KOPT-K1 (cell line): ENCODE results near the gene ESRRG.

ENCODE experiments used
- H3K27ac ChIP-seq: fragments of 200-600 bp; sonication (generic); 2 replicates; pipeline ENCODE4 v1.5.1; 2016; ENCODE audit warnings: antibody characterized with exemption, mild to moderate bottlenecking, low read depth, low read length; ENCODE audit not compliant: poor library complexity, severe bottlenecking
- H3K36me3 ChIP-seq: fragments of 200-600 bp; sonication (generic); 2 replicates; pipeline ENCODE4 v1.5.1; 2017; ENCODE audit warnings: antibody characterized with exemption, mild to moderate bottlenecking, low read length, moderate library complexity; ENCODE audit not compliant: insufficient read depth
- H3K9me3 ChIP-seq: fragments of 200-600 bp; sonication (generic); 2 replicates; pipeline ENCODE4 v1.5.1; 2017; ENCODE audit warnings: antibody characterized with exemption, low read length, mild to moderate bottlenecking; ENCODE audit not compliant: insufficient read depth, poor library complexity, severe bottlenecking

Gene ESRRG

GRCh38 chr1:216679108-216679507, 44.1 kb downstream of the ESRRG start:
- no peaks in the 10 kb centered on the region for H3K9me3 ChIP-seq
- no peak overlapping the region for H3K27ac ChIP-seq
- H3K36me3 ChIP-seq = no peaks in the 10 kb centered on the region

DNA sequence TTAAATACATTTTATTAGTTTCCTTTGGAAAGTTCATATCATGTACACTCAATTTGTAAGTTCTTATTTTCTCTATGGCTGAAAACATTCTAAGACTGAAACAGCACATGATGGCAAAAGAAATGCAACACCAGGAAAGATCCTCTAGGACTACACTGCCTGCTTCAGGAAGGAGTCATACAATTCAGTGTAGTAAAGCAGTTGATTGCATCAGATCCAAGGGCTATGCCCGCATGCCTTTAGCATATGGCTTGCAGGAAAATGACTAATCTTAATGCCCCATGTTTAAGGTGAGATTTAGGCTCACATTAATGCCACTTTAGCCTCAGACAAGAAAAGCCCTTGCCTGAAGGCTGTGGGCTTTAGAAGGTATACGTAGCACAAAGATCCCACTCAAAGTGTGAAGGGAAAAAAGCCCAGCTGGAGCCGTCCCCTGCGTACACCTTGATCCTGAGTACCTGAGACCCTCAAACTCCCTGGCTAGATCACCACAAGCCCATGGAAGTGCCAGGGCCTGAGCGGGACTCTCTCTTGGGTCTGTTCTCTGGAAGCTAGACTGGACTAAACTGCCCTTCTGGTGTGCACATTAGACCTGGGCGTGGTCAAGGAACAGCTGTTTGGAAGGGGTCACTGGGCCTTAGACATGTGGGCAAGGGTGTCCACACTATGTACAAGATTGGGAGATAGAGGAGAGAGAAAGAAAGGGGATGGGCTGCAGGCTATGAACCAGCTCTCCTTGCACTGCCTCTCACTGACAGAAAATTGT, 52.9 kb downstream of the ESRRG start:
- Histone ChIP-seq H3K9me3 (no peaks in the 10 kb centered on the region), H3K36me3 (no peaks in the 10 kb centered on the region), H3K27ac (no peak overlapping the region)

DNA sequence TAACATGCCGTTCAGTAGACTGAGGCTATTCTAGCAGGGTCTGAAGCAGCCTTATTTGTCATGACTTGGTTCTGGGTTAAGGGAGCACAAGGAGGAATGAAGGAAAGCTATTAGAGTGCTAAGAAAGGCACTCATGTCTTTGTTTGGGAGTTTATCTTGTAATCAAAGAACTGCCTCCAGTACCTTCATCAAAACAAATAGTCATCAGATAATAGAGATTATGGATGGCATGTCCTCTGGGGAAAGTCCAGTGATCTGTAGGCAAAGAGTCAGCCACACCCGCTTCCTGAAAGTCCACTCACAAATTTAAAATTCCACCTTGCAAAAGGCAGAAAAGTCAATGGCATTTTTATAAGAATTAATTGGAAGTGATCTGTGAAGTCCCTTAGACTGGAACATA, 56.8 kb downstream of the ESRRG start:
- Histone ChIP-seq H3K27ac (no peak overlapping the region), H3K36me3 (no peaks in the 10 kb centered on the region), H3K9me3 (no peaks in the 10 kb centered on the region)

GRCh38 chr1:216665856-216666255, 57.4 kb downstream of the ESRRG start:
- H3K36me3 ChIP-seq = no peaks in the 10 kb centered on the region
- H3K27ac ChIP-seq = no peak overlapping the region
- H3K9me3 ChIP-seq = no peaks in the 10 kb centered on the region

GRCh38 chr1:216665406-216665805, 57.8 kb downstream of the ESRRG start:
- Histone ChIP-seq H3K9me3 (no peaks in the 10 kb centered on the region), H3K27ac (no peak overlapping the region), H3K36me3 (no peaks in the 10 kb centered on the region)

- H3K27ac ChIP-seq = no peak overlapping the region
- no peaks in the 10 kb centered on the region for H3K36me3 ChIP-seq
- no peaks in the 10 kb centered on the region for H3K9me3 ChIP-seq
These were observed 60.5 kb downstream of the ESRRG start for GRCh38 chr1:216662681-216663080.

GRCh38 chr1:216660561-216660960, 62.7 kb downstream of the ESRRG start:
- H3K9me3 ChIP-seq = no peaks in the 10 kb centered on the region
- H3K36me3 ChIP-seq = no peaks in the 10 kb centered on the region
- H3K27ac ChIP-seq = no peak overlapping the region

- no peaks in the 10 kb centered on the region for H3K36me3 ChIP-seq
These were observed 70.2 kb downstream of the ESRRG start for GRCh38 chr1:216653001-216653400.

GRCh38 chr1:216651826-216652418, 71.3 kb downstream of the ESRRG start:
- Histone ChIP-seq H3K27ac (no peak overlapping the region), H3K9me3 (no peaks in the 10 kb centered on the region), H3K36me3 (no peaks in the 10 kb centered on the region)

More at GRCh38 chr1:216653001-216653400, 70.2 kb downstream of the ESRRG start:
- no peak overlapping the region for H3K27ac ChIP-seq
- H3K9me3 ChIP-seq = no peaks in the 10 kb centered on the region

DNA sequence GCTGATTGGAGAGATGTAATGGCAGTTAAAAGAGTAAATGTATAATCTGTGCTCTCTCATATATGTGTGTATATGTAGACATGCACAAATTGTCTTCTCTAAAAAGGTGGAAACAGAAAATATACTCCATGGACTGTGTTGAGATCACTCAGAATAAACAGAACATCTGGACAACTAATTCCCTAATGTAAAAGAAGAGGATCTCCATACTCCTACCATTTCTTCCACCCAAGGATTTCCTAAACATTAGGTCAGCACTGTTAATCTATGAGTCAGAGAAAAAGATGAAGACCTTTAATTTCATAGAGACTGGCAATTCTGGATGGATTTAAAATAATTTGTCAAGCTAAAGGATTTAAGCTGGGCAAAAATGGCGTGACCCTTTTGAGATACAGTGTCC, 80.1 kb downstream of the ESRRG start:
- Histone ChIP-seq H3K27ac (no peak overlapping the region), H3K36me3 (no peaks in the 10 kb centered on the region), H3K9me3 (no peaks in the 10 kb centered on the region)

GRCh38 chr1:216641669-216642460, 81.4 kb downstream of the ESRRG start:
- Histone ChIP-seq H3K27ac (no peak overlapping the region), H3K36me3 (no peaks in the 10 kb centered on the region), H3K9me3 (no peaks in the 10 kb centered on the region)

DNA sequence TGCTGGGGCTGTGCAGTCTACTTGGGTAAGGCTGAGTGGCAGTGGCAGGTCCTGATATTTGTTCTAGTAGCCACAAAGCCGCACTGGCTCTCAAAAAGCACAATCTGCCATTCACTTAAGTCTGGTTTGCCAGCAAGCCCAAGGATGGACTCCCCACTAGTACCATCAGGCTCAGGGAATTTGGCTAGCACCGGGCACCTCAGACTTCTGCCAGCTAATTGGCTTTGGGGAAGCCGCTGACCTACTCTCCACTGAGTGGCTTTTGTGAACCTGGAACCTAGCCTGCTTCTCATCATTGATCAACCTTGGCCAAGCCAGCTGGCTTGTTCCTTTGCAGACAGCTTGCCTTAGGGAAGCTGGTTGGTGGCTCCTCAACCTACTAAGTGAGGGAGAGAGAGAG, 83.1 kb downstream of the ESRRG start:
- Histone ChIP-seq H3K36me3 (no peaks in the 10 kb centered on the region), H3K27ac (no peak overlapping the region), H3K9me3 (no peaks in the 10 kb centered on the region)

GRCh38 chr1:216632980-216633379, 90.2 kb downstream of the ESRRG start:
- H3K36me3 ChIP-seq = no peaks in the 10 kb centered on the region
- H3K27ac ChIP-seq = no peak overlapping the region
- no peaks in the 10 kb centered on the region for H3K9me3 ChIP-seq

- no peak overlapping the region for H3K27ac ChIP-seq
- no peaks in the 10 kb centered on the region for H3K9me3 ChIP-seq
- no peaks in the 10 kb centered on the region for H3K36me3 ChIP-seq
These were observed 92.7 kb downstream of the ESRRG start for GRCh38 chr1:216630532-216630931.

- Histone ChIP-seq H3K9me3 (no peaks in the 10 kb centered on the region), H3K36me3 (no peaks in the 10 kb centered on the region), H3K27ac (no peak overlapping the region)
These were observed 96.0 kb downstream of the ESRRG start for GRCh38 chr1:216627252-216627651.
